Measurements from ENCODE around the gene EDEM2. TPM values are rescaled to one million over a fixed set of nuclear protein-coding genes. Genes with fewer than 3 reads are reported as not detected.

The EDEM2 gene
- total RNA-seq, 1 donor: 32.2 TPM

- H4K20me1 ChIP-seq (ENCODE audit: insufficient read depth, low read length): no peaks in the 10 kb centered on the region
- H3K36me3 ChIP-seq (ENCODE audit: insufficient read depth, low read length): peaks cover 8% of the 10 kb centered on the region
- peaks cover 13% of the 10 kb centered on the region for H3K4me1 ChIP-seq (ENCODE audit: insufficient read depth, low read length)
- peak; percentile 80 for DNase-seq (ENCODE audit: insufficient read length, low spot score, missing footprints)
- no peak overlapping the region for H2AFZ ChIP-seq (ENCODE audit: low read length)
- TF ChIP-seq CTCF (IDR thresholded peaks at IDR 0.05; ENCODE audit: extremely low read depth, low read depth, low read length): no peak
- no peak overlapping the region for H3K4me2 ChIP-seq (ENCODE audit: insufficient read depth, low read length)
- no peaks in the 10 kb centered on the region for H3K9me3 ChIP-seq (ENCODE audit: low read depth, low read length)
- H3K4me3 ChIP-seq (ENCODE audit: insufficient read depth, low read length): no peak overlapping the region
- no peak overlapping the region for H3K27ac ChIP-seq (ENCODE audit: low read depth, low read length)
- no peaks in the 10 kb centered on the region for H3K79me2 ChIP-seq (ENCODE audit: insufficient read depth, low read length)
- H3K27me3 ChIP-seq (ENCODE audit: insufficient read depth, low read length): no peaks in the 10 kb centered on the region
Measured at GRCh38 chr20:35174458-35175216, 27.5 kb upstream of the EDEM2 start.

- no peak for DNase-seq (ENCODE audit: insufficient read length, low spot score, missing footprints)
- H4K20me1 ChIP-seq (ENCODE audit: insufficient read depth, low read length): no peaks in the 10 kb centered on the region
- H3K9me3 ChIP-seq (ENCODE audit: low read depth, low read length): no peaks in the 10 kb centered on the region
- no peak overlapping the region for H3K27ac ChIP-seq (ENCODE audit: low read depth, low read length)
- no peak overlapping the region for H3K4me3 ChIP-seq (ENCODE audit: insufficient read depth, low read length)
- H3K36me3 ChIP-seq (ENCODE audit: insufficient read depth, low read length): peaks cover 8% of the 10 kb centered on the region
- no peak for TF ChIP-seq CTCF (IDR thresholded peaks at IDR 0.05; ENCODE audit: extremely low read depth, low read depth, low read length)
- no peak overlapping the region for H3K4me2 ChIP-seq (ENCODE audit: insufficient read depth, low read length)
- no peak overlapping the region for H2AFZ ChIP-seq (ENCODE audit: low read length)
- no peaks in the 10 kb centered on the region for H3K27me3 ChIP-seq (ENCODE audit: insufficient read depth, low read length)
- peaks cover 13% of the 10 kb centered on the region for H3K4me1 ChIP-seq (ENCODE audit: insufficient read depth, low read length)
- no peaks in the 10 kb centered on the region for H3K79me2 ChIP-seq (ENCODE audit: insufficient read depth, low read length)
Measured at GRCh38 chr20:35173576-35174192, 26.5 kb upstream of the EDEM2 start.

- DNase-seq (ENCODE audit: insufficient read length, low spot score, missing footprints): peak; percentile 87
- peaks cover 8% of the 10 kb centered on the region for H3K36me3 ChIP-seq (ENCODE audit: insufficient read depth, low read length)
- no peak for TF ChIP-seq CTCF (IDR thresholded peaks at IDR 0.05; ENCODE audit: extremely low read depth, low read depth, low read length)
- no peaks in the 10 kb centered on the region for H3K9me3 ChIP-seq (ENCODE audit: low read depth, low read length)
- H4K20me1 ChIP-seq (ENCODE audit: insufficient read depth, low read length): no peaks in the 10 kb centered on the region
- no peaks in the 10 kb centered on the region for H3K27me3 ChIP-seq (ENCODE audit: insufficient read depth, low read length)
- peak overlapping the region; percentile 58 for H2AFZ ChIP-seq (ENCODE audit: low read length)
- H3K4me1 ChIP-seq (ENCODE audit: insufficient read depth, low read length): peaks cover 13% of the 10 kb centered on the region
- H3K4me2 ChIP-seq (ENCODE audit: insufficient read depth, low read length): peak overlapping the region; percentile 74
- H3K27ac ChIP-seq (ENCODE audit: low read depth, low read length): peak overlapping the region; percentile 10
- peak overlapping the region; percentile 63 for H3K4me3 ChIP-seq (ENCODE audit: insufficient read depth, low read length)
- no peaks in the 10 kb centered on the region for H3K79me2 ChIP-seq (ENCODE audit: insufficient read depth, low read length)
Measured at GRCh38 chr20:35172434-35172806, 25.3 kb upstream of the EDEM2 start.

GRCh38 chr20:35171753-35172433 is 24.8 kb upstream of the EDEM2 start, which contains the start of gene PROCR:
Gene PROCR (plus strand): TSS chr20:35172072. CDS start chr20:35172155, 83 bp downstream.
- Histone ChIP-seq H3K4me2 (ENCODE audit: insufficient read depth, low read length) (peak within 1 kb of the TSS; percentile 74), H3K4me1 (ENCODE audit: insufficient read depth, low read length) (peaks cover 13% of the 10 kb centered on the region), H3K79me2 (ENCODE audit: insufficient read depth, low read length) (no peaks in the 10 kb centered on the region), H3K27ac (ENCODE audit: low read depth, low read length) (peak within 1 kb of the TSS; percentile 10), H4K20me1 (ENCODE audit: insufficient read depth, low read length) (no peaks in the 10 kb centered on the region), H3K27me3 (ENCODE audit: insufficient read depth, low read length) (no peaks in the 10 kb centered on the region), H3K36me3 (ENCODE audit: insufficient read depth, low read length) (peaks cover 7% of the 10 kb centered on the region), H2AFZ (ENCODE audit: low read length) (peak within 1 kb of the TSS; percentile 61), H3K9me3 (ENCODE audit: low read depth, low read length) (no peaks in the 10 kb centered on the region), H3K4me3 (ENCODE audit: insufficient read depth, low read length) (peak within 1 kb of the TSS; percentile 63)
- DNase-seq (ENCODE audit: insufficient read length, low spot score, missing footprints): peak; percentile 98
- no peak for TF ChIP-seq CTCF (IDR thresholded peaks at IDR 0.05; ENCODE audit: extremely low read depth, low read depth, low read length)
